HG03060 (cell line): ENCODE measurements around the gene PRKAG2.

Experiments used
- ATAC-seq: cut with Tn5 transposase; IDR thresholded peaks from one replicate; pipeline ENCODE4 v1.9.1; 2021; ENCODE audit warnings: low read depth, moderate number of reproducible peaks; ENCODE audit not compliant: unreplicated experiment

Gene PRKAG2

DNA sequence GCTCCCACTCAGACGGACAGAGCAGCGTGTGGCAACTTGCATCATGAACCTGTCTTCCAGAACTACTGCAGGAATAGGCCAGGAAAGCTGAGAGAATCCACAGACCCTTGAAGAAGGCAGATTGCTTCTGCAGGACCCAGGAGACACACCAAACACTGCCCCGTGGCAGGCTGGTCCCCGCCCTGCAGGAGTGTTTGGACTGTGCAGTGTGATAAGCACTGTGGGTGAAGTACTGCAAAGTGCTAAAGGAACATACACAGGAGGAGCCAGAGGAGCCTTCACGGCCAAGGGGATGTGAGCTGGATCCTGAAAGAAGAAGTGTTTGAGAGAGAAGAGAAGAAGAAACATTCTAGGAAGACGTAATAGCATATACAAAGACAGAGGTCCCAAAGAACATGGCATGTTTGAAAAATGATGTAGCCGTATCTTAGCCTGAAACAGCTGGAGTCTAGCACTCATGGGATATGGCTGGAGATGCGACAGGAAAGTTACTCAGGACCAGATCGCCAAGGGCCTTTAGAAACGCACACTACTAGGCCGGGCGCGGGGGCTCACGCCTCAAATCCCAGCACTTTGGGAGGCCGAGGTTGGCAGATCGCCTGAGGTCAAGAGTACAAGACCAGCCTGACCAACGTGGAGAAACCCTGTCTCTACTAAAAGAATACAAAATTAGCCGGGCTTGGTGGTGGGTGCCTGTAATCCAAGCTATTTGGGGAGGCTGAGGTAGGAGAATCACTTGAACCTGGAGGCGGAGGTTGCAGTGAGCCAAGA lies 260.3 kb downstream of the PRKAG2 start:
- ATAC-seq, result no peak

DNA sequence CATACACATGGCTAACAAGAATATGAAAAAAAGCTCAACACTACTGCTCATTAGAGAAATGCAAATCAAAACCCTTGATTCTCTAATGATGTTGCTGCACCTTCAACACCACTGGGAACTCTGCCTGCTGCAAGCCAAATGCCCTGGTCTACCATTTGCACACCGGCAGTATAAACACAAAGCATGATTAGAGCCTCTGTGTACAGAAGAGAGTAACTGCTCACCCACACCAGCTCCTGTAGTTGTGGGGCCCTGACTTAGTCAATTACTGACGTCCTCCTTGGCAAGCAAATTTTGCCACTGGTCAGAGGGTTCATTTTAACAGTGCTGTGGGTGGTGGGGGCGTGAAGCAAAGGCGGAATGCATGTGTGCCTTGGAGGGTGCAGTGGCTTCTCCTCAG lies 261.1 kb downstream of the PRKAG2 start:
- ATAC-seq, result no peak

DNA sequence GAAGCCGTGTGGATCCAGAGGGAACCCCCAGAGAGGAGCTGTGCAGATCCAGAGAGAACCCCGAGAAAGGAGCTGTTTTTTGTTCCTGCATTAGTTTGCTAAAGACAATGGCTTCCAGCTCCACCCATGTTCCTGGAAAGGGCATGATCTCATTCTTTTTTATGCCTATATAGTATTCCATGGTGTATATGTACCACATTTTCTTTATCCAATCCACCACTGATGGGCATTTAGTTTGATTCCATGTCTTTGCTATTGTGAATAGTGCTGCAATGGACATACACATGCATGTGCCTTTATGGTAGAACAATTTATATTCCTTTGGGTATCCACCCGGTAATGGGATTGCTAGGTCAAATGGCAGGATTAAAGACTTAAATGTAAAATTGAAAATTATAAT lies 261.9 kb downstream of the PRKAG2 start:
- ATAC-seq, result no peak

DNA sequence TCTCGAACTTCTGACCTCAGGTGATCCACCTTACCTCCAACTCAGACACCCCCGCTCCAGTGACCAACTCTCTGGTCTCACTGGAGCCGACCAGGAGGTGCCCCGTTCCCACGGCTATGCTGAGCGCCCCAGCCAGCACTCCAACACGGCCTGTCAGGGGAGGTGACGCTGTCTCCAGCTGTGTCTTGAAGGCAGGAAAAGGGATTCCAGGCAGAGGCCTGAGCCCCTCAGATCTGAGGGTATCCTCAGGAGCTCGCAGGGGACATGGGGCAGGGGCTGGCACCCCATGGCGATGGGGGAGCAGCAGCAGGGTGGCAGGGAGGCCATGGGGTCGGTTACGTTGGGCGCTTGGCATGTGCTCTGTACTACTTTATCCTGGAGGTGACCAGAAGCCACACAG lies 262.9 kb downstream of the PRKAG2 start:
- ATAC-seq, result no peak

DNA sequence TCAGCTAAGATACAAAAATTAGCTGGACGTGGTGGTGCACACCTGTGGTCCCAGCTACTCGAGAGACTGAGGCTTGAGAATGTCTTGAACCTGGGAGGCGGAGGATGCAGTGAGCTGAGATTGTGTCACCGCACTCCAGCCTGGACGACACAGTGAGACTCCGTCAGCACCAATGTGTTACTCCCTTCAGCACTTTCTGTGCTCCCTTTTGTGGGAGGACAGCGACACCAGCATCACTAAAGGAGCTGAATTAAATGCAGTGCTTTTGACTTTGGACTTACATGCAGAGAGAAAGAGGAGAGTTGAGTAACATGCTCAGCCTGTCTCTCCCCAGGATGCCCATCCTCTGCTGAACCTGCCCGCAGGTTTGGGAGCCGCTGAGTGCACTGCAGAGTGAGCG lies 265.0 kb downstream of the PRKAG2 start:
- ATAC-seq, result no peak

DNA sequence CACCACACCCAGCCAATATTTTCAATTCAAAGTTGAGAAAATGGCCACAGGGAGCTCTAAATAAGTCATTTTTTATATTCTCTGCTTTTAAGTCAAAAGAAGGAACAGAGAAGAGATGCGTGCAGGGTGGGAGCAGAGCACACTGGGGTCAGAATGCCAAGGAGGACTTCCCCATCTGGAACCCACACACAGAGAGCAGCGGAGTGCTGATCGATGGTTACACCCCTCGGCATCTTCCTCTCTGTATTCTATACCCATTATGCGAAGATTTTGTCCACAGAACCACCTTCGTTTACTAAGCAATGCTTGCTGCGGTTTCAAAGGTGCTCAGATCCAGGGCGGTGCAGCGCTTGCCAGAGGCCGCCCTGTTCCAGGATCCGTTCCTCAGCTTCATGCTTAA lies 265.9 kb downstream of the PRKAG2 start:
- ATAC-seq, result no peak

DNA sequence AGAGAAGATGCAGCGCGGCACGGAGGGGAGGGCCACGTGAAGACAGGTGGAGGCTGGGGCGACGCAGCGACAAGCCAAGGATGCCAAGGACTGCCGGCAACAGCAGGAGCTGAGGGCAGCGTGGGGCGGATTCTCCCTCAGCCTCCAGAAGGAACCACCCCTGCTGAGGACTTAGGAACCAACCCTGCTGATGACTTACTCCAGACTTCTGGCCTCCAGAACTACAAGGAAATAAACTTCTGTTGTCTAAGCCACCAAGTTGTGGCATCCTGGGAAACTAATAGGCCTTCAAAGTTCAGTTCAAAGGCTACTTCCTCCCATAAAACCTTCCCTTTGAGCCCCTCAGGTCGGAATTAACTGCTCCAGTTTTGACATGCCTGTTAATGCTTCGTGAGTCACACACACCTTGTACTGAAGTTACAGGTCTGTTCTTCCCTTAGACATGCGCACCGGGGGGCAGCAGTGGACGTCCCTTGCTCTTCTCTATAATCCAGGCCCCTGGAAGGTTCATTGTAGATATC lies 268.8 kb downstream of the PRKAG2 start:
- no peak for ATAC-seq

DNA sequence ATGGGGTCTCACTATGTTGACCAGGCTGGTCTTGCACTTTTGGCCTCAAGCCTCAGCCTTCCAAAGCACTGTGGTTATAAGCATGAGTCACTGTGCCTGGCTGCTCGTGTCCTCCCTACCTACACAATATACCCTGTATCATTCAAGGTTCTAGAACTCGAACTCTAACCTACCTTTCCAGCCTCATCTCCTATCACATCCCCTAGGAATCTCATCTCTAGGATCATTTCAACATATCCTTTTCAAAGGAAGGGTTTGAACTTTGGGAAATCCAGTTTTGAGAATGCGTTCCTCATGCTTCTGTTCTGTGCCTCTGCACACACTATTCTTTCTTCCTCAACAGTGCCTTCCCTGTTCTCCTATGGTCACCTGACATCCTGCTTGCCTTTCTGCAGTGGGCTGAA lies 269.4 kb downstream of the PRKAG2 start:
- ATAC-seq, result no peak

DNA sequence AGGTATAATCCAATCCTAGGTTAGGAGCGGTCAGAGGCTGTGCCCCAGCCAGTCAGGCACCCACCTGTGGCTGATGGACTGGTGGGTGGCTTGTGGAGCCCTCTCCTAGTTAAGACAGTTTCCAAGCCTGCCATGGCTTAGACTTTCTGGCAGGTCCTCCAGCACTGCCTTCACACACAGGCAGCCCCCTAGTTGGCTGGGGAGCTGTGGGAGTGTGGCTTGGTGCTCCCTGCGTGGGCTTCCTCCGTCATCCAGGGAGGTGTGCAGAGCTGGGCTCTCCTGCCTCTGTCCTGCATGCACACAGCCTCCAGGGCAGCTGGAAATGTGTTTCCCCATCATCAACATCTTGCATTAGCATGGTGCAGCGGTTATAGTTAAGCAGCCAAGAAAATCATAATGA lies 273.0 kb downstream of the PRKAG2 start:
- ATAC-seq, result no peak

DNA sequence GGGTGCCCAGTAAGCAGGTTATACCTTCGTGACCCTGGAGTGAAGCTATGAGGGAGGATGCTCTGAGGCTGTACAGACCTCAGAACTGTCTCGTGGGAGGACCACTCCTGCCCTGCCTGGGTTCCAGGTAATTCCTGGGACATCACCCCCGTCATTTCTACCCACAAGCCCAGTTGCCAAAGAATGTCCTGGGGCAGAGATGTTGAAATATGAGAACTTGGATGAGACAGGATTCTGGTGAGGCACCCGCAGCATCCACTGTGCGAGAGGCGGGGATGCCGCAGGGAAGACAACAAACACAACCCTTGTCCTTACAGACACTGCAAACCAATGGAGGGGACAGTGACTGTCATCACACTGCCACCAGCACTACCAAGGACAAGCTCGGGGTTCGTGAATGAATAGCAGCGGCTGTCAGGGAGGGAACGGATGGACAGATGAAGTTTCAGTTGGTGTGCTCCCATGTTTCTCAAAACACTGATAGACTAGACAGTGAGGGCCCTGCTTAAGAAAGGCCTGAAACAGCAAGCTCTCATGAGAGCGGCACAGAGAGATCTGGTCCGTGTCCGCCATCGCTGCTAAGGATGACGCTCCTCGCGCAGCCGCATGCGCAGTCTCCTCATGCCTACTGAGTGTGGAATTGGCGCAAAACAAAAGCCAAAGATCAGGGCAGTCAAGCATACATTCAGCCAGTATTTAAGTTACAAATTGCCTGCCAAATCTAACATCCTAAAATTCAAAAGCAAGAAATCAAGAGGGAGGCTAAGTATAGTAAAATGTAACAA lies 275.2 kb downstream of the PRKAG2 start:
- no peak for ATAC-seq

DNA sequence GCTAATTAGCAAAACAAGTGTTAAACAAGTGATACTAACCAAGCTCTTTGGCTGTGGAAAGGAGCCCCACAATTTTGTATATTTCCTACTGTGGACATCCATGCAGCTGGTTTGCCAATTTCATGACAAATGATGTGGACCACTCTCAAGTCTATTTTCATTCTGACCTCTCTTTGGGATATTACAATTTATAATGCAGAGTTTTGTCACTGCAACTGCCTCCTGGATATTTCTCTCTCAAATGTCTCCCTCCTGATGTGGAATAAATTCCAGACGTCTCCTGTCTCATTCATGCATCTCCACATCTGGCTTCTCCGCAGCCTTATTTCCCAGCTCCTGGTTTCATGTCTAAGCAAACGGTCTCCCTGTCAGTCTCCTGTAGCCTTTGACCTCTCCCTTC lies 276.6 kb downstream of the PRKAG2 start:
- no peak for ATAC-seq

DNA sequence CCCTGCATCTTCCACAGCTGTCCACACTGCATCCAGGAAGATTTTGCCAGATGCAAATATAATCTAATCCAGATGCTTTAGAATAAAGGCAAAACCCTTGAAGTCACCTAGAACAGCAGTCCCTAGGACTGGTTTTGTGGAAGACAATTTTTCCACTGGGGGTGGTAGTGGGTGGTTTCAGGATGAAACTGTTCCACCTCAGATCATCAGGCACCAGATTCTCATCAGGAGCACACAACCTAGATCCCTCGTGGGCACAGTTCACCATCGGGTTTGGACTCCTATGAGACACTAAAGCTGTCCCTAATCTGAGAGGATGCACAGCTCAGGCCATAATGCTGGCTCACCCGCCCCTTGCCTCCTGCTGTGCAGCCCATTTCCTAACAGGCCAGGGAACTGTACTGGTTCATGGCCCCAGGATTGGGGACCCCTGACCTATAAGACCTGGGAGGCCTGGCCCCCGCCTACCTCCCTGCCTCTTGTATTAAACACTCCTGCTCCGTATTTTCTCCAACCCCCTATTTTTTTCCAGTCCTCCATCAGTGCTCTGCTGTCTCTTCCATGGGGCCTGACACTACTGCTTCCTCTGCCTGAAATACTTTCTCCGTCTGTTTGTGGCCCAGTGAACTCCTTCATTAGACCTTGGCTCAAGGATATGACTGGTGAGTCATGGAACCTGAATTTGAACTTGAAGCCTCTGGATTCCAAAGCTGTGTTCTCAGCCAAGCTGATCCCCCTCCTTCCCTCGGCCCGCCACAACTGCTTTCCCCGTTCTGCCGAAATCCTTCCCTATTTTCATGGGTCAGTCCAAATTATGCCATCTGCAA lies 277.3 kb downstream of the PRKAG2 start:
- no peak for ATAC-seq

DNA sequence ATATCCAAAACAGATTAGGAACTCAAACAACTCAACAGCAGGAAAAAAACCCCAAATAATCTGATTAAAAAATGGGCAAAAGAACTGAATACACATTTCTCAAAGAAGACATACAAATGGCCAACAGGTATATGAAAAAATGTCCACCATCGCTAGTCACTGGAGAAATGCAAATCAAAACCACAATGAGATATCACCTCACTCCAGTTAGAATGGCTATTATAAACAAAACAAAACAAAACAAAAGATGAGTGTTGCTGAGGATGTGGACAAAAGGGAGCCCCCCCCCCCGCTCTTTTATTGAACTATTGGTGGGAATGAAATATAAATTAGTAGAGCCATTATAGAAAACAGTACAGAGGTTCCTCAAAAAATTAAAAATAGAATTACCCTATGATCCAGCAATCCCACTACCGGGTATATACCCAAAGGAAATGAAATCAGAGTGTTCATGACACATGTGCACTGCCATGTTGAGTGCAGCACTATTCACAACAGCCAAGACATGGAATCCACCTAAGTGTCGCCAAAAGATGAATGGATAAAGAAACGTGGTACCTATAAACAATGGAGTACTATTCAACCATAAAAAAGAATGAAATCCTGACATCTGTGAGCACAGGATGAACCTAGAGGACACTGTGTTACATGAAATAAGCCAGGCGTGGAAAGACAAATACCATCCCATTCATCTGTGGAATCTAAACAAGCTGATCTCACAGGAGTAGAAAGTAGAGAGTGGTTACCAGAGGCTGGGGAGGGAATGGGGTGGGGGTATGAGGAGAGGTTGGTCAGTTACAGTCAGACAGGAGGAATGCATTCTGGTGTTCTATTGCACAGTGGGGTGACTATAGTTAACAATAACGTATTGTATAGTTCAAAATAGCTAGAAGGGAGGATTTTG lies 279.1 kb downstream of the PRKAG2 start:
- no peak for ATAC-seq

DNA sequence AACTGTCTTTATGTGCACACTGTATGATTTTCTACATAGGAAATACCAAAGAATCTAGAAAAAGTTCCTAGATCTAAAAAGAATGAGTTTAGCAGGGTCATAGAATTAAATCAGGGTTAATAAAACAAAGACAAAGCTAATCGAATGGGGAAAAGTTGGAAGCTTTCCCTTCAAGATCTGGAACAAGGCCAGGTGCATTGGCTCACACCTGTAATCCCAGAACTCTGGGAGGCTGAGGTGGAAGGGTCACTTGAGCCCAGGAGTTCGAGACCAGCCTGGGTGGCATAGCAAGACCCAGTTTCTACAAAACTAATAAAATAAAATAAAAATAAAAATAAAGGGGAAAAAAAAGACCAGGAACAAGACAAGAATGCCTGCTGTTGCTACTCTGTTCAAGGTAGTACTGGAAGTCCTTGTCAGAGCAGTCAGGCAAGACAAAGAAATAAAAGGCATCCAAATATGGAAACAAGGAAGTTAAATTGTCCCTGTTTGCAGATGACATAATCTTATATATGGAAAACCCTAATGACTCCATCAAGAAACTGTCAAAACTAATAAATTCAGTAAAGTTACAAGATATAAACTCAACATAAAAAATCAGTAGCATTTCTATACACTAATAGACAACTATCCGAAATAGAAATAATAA lies 281.1 kb downstream of the PRKAG2 start:
- no peak for ATAC-seq

DNA sequence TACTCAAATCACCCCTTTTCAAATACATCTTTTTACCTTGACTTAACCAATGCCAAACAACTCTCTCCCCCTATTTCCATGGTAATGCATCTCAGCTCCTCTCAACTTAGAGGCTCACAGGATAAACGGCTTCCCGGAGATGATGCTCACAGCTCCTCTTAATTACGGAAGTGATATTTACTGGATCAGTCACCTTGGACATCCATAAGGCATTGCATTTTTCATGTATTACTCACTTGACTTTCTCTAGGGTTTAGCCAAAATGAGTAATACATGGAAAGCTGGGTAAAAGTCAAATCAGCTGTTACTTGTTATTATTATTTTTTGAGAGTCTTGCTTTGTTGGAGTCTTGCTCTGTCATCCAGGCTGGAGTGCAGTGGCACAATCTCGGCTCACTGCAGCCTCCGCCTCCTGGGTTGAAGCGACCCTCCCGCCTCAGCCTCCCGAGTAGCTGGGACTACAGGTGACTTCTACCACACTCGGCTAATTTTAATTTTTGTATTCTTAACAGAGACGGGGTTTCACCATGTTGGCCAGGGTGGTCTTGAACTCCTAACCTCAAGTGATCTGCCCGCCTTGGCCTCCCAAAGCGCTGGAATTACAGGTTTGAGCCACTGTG lies 283.9 kb downstream of the PRKAG2 start:
- ATAC-seq, result no peak

DNA sequence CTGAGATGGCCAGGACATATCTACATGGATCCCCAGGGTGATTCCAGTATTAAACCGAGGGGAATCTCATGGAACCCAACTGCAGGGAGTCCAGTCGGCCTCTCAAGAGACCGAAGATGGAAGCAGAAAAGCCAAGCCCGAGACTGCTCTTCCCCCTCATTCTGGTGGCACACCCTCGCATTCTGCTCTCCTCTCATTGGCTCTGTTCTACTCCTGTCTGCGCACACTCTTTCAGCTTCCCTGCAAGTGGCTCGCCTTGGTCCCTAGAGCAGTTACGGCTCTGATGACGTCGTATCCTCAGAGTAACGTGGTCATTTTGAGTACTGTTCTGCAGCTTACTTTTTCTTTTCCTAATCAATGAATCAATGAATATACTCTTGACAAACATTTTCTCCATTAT lies 284.6 kb downstream of the PRKAG2 start:
- no peak for ATAC-seq

DNA sequence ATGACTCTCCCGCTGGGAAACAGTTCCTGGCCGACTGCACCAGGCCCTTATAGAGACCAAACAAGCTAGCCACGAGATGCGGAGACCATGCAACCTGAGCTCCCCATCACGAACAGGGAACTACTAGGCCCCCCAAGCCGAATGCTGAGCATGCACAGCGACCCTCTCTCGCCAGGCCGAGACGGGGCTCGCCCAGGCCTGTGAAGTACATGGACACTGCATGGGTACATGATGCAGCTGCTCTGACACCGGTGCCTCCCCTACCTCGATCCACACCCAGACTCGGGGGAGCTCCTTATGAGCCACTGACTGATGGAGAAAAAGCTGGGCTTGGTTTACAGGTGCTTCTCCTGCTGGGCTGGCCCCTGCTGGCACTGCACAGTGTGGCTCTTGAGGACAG lies 285.0 kb downstream of the PRKAG2 start:
- no peak for ATAC-seq

DNA sequence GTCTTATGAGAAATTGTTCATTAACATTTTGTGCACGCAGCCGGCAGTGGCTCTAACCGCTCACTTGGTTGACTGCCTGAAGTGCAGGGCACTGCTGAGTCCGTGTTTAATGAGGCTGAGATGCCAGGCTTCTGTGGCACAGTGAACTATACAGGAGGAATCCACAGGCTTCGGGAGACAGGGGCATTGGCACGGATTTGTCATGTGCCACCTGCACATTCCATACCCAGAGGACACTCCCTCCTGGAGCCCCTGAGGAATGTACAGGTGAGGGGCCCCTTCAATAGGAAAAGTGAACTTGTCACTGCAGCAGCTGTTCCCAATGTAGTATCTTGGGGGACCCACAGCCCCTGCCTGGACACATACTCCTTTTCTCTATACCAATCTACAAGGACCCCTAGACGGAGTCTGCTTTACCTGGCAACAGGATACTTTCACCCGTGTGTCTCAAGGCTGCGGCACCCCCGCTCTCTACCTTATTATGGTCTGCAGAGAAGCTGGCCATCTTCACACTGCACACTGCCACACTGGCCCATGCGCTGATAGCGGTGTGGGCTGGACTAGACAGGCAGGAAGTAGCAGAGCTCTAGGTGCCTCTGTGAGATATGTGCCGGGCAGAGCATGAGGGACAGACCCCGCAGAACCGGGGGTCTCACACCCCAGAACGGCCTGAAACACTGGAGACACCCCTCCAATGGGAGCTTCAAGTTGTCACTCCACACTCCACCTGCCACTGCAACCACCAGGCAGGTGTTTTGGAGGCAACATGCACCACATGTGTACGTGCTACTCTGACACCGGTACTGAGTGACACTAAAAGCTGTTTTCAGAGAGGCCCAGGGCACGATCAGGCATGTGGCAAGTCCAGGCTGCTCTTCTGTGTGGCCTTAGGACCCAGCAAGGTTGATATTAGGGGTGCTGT lies 285.8 kb downstream of the PRKAG2 start:
- ATAC-seq, result no peak
